AG04449 (cell line): Measurements from ENCODE around the gene SEPHS1.

Source experiments
- CTCF ChIA-PET: fragments of 350-600 bp; formaldehyde crosslinking; extraction: SDS; loops from one replicate; lab custom pipeline; 2021; ENCODE audit warnings: antibody characterized with exemption; lab: Yijun Ruan, JAX
- POLR2A ChIA-PET: fragments of 400-600, 350-600 bp; formaldehyde crosslinking; extraction: SDS; loops from one replicate; lab custom pipeline; 2020; ENCODE audit warnings: antibody characterized with exemption, inconsistent platforms; lab: Yijun Ruan, JAX
- DNase-seq: peaks from one replicate; pipeline ENCODE4 v3.0.0-alpha.2; 2010; ENCODE audit warnings: low read depth, low spot score
- H3K4me3 ChIP-seq: 2 replicates; pipeline ENCODE4 v1.5.1; 2011; ENCODE audit warnings: low read depth, mild to moderate bottlenecking, control low read depth, low read length
- CTCF ChIP-seq: IDR thresholded peaks from one replicate; pipeline ENCODE4 v1.5.1; 2011; ENCODE audit warnings: mild to moderate bottlenecking, moderate library complexity, low read length, control low read depth, inconsistent platforms; ENCODE audit not compliant: insufficient read depth; ENCODE audit errors: missing control alignments

Gene SEPHS1

GRCh38 chr10:13328613-13329012 lies 19.5 kb downstream of the SEPHS1 start:
- POLR2A ChIA-PET: no interaction called here
- H3K4me3 ChIP-seq: no peak overlapping the region
- no peak for TF ChIP-seq CTCF
- no peak for DNase-seq
- CTCF ChIA-PET: interaction anchor here (1.6 to 2.1 kb wide), 2 partner anchors 21 to 26 kb away, joined by 3 to 9 read pairs; no protein-coding TSS in a partner anchor

GRCh38 chr10:13328126-13328525 lies 20.0 kb downstream of the SEPHS1 start:
- POLR2A ChIA-PET: no interaction called here
- CTCF ChIA-PET: interaction anchor here (1.6 to 2.1 kb wide), 2 partner anchors 20 to 26 kb away, joined by 3 to 9 read pairs; no protein-coding TSS in a partner anchor
- no peak overlapping the region for H3K4me3 ChIP-seq
- no peak for TF ChIP-seq CTCF
- no peak for DNase-seq

DNA sequence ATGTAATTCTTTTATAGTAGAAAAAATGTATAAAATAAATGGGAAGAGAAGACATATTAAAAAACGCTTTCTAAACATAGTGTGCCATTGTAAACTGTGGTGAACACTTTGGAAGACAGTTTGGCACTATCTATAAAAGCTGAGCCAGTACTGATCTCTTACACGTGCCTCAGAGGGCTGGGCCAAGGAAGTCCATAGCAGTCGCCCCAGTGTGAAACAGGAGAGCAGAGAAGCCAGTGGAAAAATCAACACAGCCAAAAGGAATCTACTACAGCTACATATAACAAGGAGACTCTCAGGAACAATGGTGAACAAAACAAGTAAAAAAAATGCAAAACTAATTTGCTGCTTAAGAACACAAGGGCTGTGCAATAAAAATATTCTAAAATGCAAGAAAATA lies 20.6 kb downstream of the SEPHS1 start:
- no peak for TF ChIP-seq CTCF
- CTCF ChIA-PET: interaction anchor here (1.6 to 2.1 kb wide), 2 partner anchors 20 to 25 kb away, joined by 3 to 9 read pairs; no protein-coding TSS in a partner anchor

GRCh38 chr10:13322615-13323148 lies 25.4 kb downstream of the SEPHS1 start:
- POLR2A ChIA-PET: no interaction called here
- no peak overlapping the region for H3K4me3 ChIP-seq
- no peak for DNase-seq
- CTCF ChIA-PET: no interaction called here
- no peak for TF ChIP-seq CTCF

More for the DNA sequence above, 20.6 kb downstream of the SEPHS1 start:
- H3K4me3 ChIP-seq: no peak overlapping the region
- DNase-seq: no peak
- POLR2A ChIA-PET: no interaction called here

- CTCF ChIA-PET: interaction anchor here (0.7 kb wide), 1 partner anchor 19 kb away, joined by 4 read pairs; no protein-coding TSS in a partner anchor
- no peak for DNase-seq
- TF ChIP-seq CTCF: no peak
- no peak overlapping the region for H3K4me3 ChIP-seq
- POLR2A ChIA-PET: no interaction called here
Measured at GRCh38 chr10:13321576-13321975, 26.5 kb downstream of the SEPHS1 start.

GRCh38 chr10:13319166-13319565 lies 28.9 kb downstream of the SEPHS1 start:
- POLR2A ChIA-PET: no interaction called here
- no peak for DNase-seq
- no peak overlapping the region for H3K4me3 ChIP-seq
- CTCF ChIA-PET: interaction anchor here (1.4 kb wide), 1 partner anchor 17 kb away, joined by 4 read pairs; no protein-coding TSS in a partner anchor
- TF ChIP-seq CTCF: no peak
